Measurements from ENCODE around the gene COL19A1.

The COL19A1 gene

GRCh38 chr6:69894578-69895347, 28.4 kb downstream of the COL19A1 start:
- Histone ChIP-seq H3K4me3 (ENCODE audit: severe bottlenecking) (no peak overlapping the region), H3K9me3 (ENCODE audit: severe bottlenecking) (no peaks in the 10 kb centered on the region), H3K36me3 (ENCODE audit: low read depth) (no peaks in the 10 kb centered on the region), H3K27me3 (ENCODE audit: insufficient read depth, poor library complexity, severe bottlenecking) (no peaks in the 10 kb centered on the region), H3K27ac (ENCODE audit: poor library complexity, severe bottlenecking) (no peak overlapping the region), H3K4me1 (ENCODE audit: insufficient read depth, poor library complexity, severe bottlenecking) (peaks cover 15% of the 10 kb centered on the region)
- ATAC-seq (ENCODE audit: low read depth), result peak; percentile 88
- DNase-seq (ENCODE audit: low spot score), result peak; percentile 78
- peak; percentile 24 for TF ChIP-seq CTCF (IDR thresholded peaks at IDR 0.05; ENCODE audit: poor library complexity, severe bottlenecking)

- Histone ChIP-seq H3K27ac (ENCODE audit: poor library complexity, severe bottlenecking) (no peak overlapping the region), H3K9me3 (ENCODE audit: severe bottlenecking) (no peaks in the 10 kb centered on the region), H3K36me3 (ENCODE audit: low read depth) (no peaks in the 10 kb centered on the region), H3K27me3 (ENCODE audit: insufficient read depth, poor library complexity, severe bottlenecking) (peaks cover 3% of the 10 kb centered on the region), H3K4me3 (ENCODE audit: severe bottlenecking) (no peak overlapping the region), H3K4me1 (ENCODE audit: insufficient read depth, poor library complexity, severe bottlenecking) (peaks cover 15% of the 10 kb centered on the region)
- DNase-seq (ENCODE audit: low spot score), result no peak
- no peak for ATAC-seq (ENCODE audit: low read depth)
- no peak for TF ChIP-seq CTCF (IDR thresholded peaks at IDR 0.05; ENCODE audit: poor library complexity, severe bottlenecking)
Observed at GRCh38 chr6:69895396-69895795, 29.0 kb downstream of the COL19A1 start.

GRCh38 chr6:69900869-69901268, 34.5 kb downstream of the COL19A1 start:
- peaks cover 3% of the 10 kb centered on the region for H3K27me3 ChIP-seq (ENCODE audit: insufficient read depth, poor library complexity, severe bottlenecking)
- no peaks in the 10 kb centered on the region for H3K9me3 ChIP-seq (ENCODE audit: severe bottlenecking)
- no peaks in the 10 kb centered on the region for H3K4me1 ChIP-seq (ENCODE audit: insufficient read depth, poor library complexity, severe bottlenecking)
- no peak for ATAC-seq (ENCODE audit: low read depth)
- DNase-seq (ENCODE audit: low spot score), result no peak
- H3K4me3 ChIP-seq (ENCODE audit: severe bottlenecking), result no peak overlapping the region
- no peak for TF ChIP-seq CTCF (IDR thresholded peaks at IDR 0.05; ENCODE audit: poor library complexity, severe bottlenecking)
- H3K36me3 ChIP-seq (ENCODE audit: low read depth), result no peaks in the 10 kb centered on the region
- no peak overlapping the region for H3K27ac ChIP-seq (ENCODE audit: poor library complexity, severe bottlenecking)

GRCh38 chr6:69901361-69901760, 35.0 kb downstream of the COL19A1 start:
- ATAC-seq (ENCODE audit: low read depth), result no peak
- Histone ChIP-seq H3K4me1 (ENCODE audit: insufficient read depth, poor library complexity, severe bottlenecking) (no peaks in the 10 kb centered on the region), H3K9me3 (ENCODE audit: severe bottlenecking) (no peaks in the 10 kb centered on the region), H3K27ac (ENCODE audit: poor library complexity, severe bottlenecking) (no peak overlapping the region), H3K4me3 (ENCODE audit: severe bottlenecking) (no peak overlapping the region), H3K36me3 (ENCODE audit: low read depth) (no peaks in the 10 kb centered on the region), H3K27me3 (ENCODE audit: insufficient read depth, poor library complexity, severe bottlenecking) (peaks cover 3% of the 10 kb centered on the region)
- no peak for TF ChIP-seq CTCF (IDR thresholded peaks at IDR 0.05; ENCODE audit: poor library complexity, severe bottlenecking)
- no peak for DNase-seq (ENCODE audit: low spot score)

GRCh38 chr6:69907981-69908498, 41.7 kb downstream of the COL19A1 start:
- Histone ChIP-seq H3K4me3 (ENCODE audit: severe bottlenecking) (no peak overlapping the region), H3K27ac (ENCODE audit: poor library complexity, severe bottlenecking) (no peak overlapping the region), H3K9me3 (ENCODE audit: severe bottlenecking) (no peaks in the 10 kb centered on the region), H3K4me1 (ENCODE audit: insufficient read depth, poor library complexity, severe bottlenecking) (no peaks in the 10 kb centered on the region), H3K36me3 (ENCODE audit: low read depth) (no peaks in the 10 kb centered on the region), H3K27me3 (ENCODE audit: insufficient read depth, poor library complexity, severe bottlenecking) (no peaks in the 10 kb centered on the region)
- ATAC-seq (ENCODE audit: low read depth), result no peak
- TF ChIP-seq CTCF (IDR thresholded peaks at IDR 0.05; ENCODE audit: poor library complexity, severe bottlenecking), result no peak
- DNase-seq (ENCODE audit: low spot score), result no peak

Measured in RWPE2 (cell line).